Measurements from ENCODE around the gene ACCSL.

The ACCSL gene

GRCh38 chr11:44010789-44011251 is 37.0 kb upstream of the ACCSL start:
- no peak overlapping the region for H3K4me3 ChIP-seq (ENCODE audit: low read depth, low read length)
- DNase-seq (ENCODE audit: low read depth): no peak
- TF ChIP-seq CTCF (IDR thresholded peaks at IDR 0.05; ENCODE audit: insufficient read depth, low read depth, low read length, missing control alignments): no peak

- no peak overlapping the region for H3K4me3 ChIP-seq (ENCODE audit: low read depth, low read length)
- TF ChIP-seq CTCF (IDR thresholded peaks at IDR 0.05; ENCODE audit: insufficient read depth, low read depth, low read length, missing control alignments): no peak
- no peak for DNase-seq (ENCODE audit: low read depth)
These were observed 36.0 kb upstream of the ACCSL start for GRCh38 chr11:44011797-44012196.

DNA sequence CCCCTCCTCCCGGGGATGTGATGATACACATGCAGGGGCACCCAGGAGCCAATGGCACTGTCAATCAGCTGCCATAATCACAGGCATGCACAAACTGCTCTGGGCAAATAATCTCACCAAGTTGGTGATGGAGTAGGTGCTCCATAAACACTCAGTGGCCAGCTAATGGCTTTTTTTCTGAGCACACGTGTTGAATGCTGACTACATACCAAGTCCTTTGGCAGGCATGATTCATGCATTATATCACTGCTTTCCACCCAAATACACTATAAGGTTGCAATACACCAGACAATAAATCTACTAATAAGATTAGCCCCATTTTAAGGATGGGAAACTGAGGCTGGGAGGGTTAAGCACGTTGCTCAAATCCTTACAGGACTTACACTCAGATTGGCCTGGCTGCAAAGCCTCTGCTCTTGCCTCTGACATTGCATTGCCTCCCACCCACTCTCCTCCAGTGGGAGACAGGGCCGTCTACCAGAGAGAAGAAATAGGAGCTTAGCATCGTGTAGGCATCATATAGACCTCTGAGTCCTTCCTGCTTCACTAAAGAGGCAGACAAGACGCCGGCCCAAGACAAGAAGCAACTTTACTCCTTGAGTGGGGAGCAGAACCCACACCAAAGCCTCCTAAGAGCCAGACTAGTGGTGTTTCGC is 32.7 kb upstream of the ACCSL start:
- no peak for TF ChIP-seq CTCF (IDR thresholded peaks at IDR 0.05; ENCODE audit: insufficient read depth, low read depth, low read length, missing control alignments)
- H3K4me3 ChIP-seq (ENCODE audit: low read depth, low read length): no peak overlapping the region
- DNase-seq (ENCODE audit: low read depth): no peak

GRCh38 chr11:44015624-44016007 is 32.2 kb upstream of the ACCSL start:
- DNase-seq (ENCODE audit: low read depth): no peak
- TF ChIP-seq CTCF (IDR thresholded peaks at IDR 0.05; ENCODE audit: insufficient read depth, low read depth, low read length, missing control alignments): no peak
- no peak overlapping the region for H3K4me3 ChIP-seq (ENCODE audit: low read depth, low read length)

DNA sequence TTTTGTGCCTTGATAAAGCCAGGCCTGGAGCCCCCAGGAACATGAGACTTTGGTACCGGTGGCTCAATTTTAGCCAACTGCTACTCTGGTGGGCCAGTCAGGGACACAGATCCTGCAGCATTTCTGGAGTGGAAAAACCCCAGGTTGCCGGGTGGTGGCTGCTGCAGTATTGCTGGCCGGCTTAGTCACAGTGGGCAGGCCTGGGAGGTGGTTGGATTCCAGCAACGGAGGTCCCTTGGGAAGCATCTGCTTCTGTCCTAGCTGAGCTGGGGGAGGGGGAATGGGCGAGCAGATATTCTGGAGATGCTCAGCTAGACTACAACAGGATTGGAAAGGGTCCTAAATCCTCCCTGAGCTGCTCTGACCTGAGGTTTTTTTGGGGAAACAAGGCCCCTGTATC is 31.6 kb upstream of the ACCSL start:
- no peak for TF ChIP-seq CTCF (IDR thresholded peaks at IDR 0.05; ENCODE audit: insufficient read depth, low read depth, low read length, missing control alignments)
- DNase-seq (ENCODE audit: low read depth): no peak
- no peak overlapping the region for H3K4me3 ChIP-seq (ENCODE audit: low read depth, low read length)

- DNase-seq (ENCODE audit: low read depth): no peak
- TF ChIP-seq CTCF (IDR thresholded peaks at IDR 0.05; ENCODE audit: insufficient read depth, low read depth, low read length, missing control alignments): no peak
- no peak overlapping the region for H3K4me3 ChIP-seq (ENCODE audit: low read depth, low read length)
These were observed 31.0 kb upstream of the ACCSL start for GRCh38 chr11:44016546-44017442.
